CD4-positive, alpha-beta T cell (primary cell): ENCODE data around the gene ACER3. TPM values are rescaled to one million over a fixed set of nuclear protein-coding genes. Genes with fewer than 3 reads are reported as not detected.

Experiments
- ATAC-seq: fragments of 200-7000 bp; cut with Tn5 transposase; one replicate; pipeline ENCODE4 v1.10.0; 2022; ENCODE audit warnings: mild to moderate bottlenecking; ENCODE audit not compliant: poor library complexity
- CTCF ChIA-PET: fragments of 350-600 bp; sonication (Branson Sonifier 250); formaldehyde crosslinking; loops from one replicate; lab custom pipeline; 2021; ENCODE audit warnings: antibody characterized with exemption, inconsistent platforms; lab: Charles Lee
- POLR2A ChIA-PET: fragments of 350-600 bp; sonication (Branson Sonifier 250); formaldehyde crosslinking; loops from one replicate; lab custom pipeline; 2021; ENCODE audit warnings: antibody characterized with exemption, inconsistent platforms; lab: Charles Lee
- DNase-seq, 14 experiments: peaks; one replicate each; pipeline ENCODE4 v3.0.0-alpha.2; 2013 to 2020; ENCODE audit warnings: mixed read lengths in 2 of 14
- H3K27ac ChIP-seq, 2 donors: one replicate each; pipeline versions ENCODE4 v1.5.1 to v1.7.0; 2013; ENCODE audit warnings: low read length in 2 of 2, low read depth in 1 of 2, mild to moderate bottlenecking in 1 of 2
- H3K27me3 ChIP-seq, 2 experiments: 1 replicate in 1 of 2; 2 replicates in 1 of 2; pipeline versions ENCODE4 v1.6.1 to v1.7.0; 2013; ENCODE audit warnings: low read length in 2 of 2, control low read depth in 1 of 2, mild to moderate bottlenecking in 1 of 2, moderate library complexity in 1 of 2; ENCODE audit not compliant: insufficient read depth in 2 of 2, control insufficient read depth in 1 of 2
- H3K36me3 ChIP-seq: one replicate; pipeline ENCODE4 v1.6.1; 2013; ENCODE audit warnings: low read length, control low read depth; ENCODE audit not compliant: insufficient read depth
- H3K4me1 ChIP-seq: one replicate; pipeline ENCODE4 v1.6.1; 2013; ENCODE audit warnings: low read length, control low read depth; ENCODE audit not compliant: insufficient read depth
- H3K4me3 ChIP-seq: one replicate; pipeline ENCODE4 v1.5.1; 2013; ENCODE audit warnings: mild to moderate bottlenecking, low read length, moderate library complexity
- H3K9me3 ChIP-seq, 2 experiments: 1 replicate in 1 of 2; 2 replicates in 1 of 2; pipeline versions ENCODE4 v1.6.1 to v1.7.0; 2013; ENCODE audit warnings: low read length in 2 of 2, mild to moderate bottlenecking in 2 of 2, control low read depth in 1 of 2, moderate library complexity in 1 of 2; ENCODE audit not compliant: control insufficient read depth in 1 of 2, insufficient read depth in 1 of 2
- H3K27ac Mint-ChIP-seq: one replicate; pipeline ENCODE4 v1.8.0; 2020; ENCODE audit warnings: mixed read lengths
- H3K27me3 Mint-ChIP-seq: one replicate; pipeline ENCODE4 v1.8.0; 2021; ENCODE audit warnings: mixed read lengths
- H3K36me3 Mint-ChIP-seq: one replicate; pipeline ENCODE4 v1.8.0; 2021; ENCODE audit warnings: low read depth, mixed read lengths
- H3K4me1 Mint-ChIP-seq: one replicate; pipeline ENCODE4 v1.8.0; 2021; ENCODE audit warnings: low read depth, mixed read lengths
- H3K4me3 Mint-ChIP-seq: one replicate; pipeline ENCODE4 v1.8.0; 2020; ENCODE audit warnings: mild to moderate bottlenecking, mixed read lengths
- H3K9me3 Mint-ChIP-seq: one replicate; pipeline ENCODE4 v1.8.0; 2020; ENCODE audit warnings: mixed read lengths
- intact Hi-C, 2 experiments: fragments of 100-400 bp; cut with DNase I in 1 of 2; cut with micrococcal nuclease in 1 of 2; formaldehyde crosslinking; loops; one replicate each; pipeline versions ENCODE4 v1.15.1 to v1.9.0; 2023 to 2025; cut with DNase I, micrococcal nuclease
- total RNA-seq, 174 experiments: library from RNA in 2 of 174; stranded (reverse) in 2 of 174; gene quantifications; one replicate each; pipeline ENCODE4 v1.2.3 and lab custom pipeline; 2021 to 2026
- TF ChIP-seq, protein P1 (sequence below): fragments of 200-600 bp; IDR thresholded peaks from one replicate; pipeline ENCODE4 v1.8.0; 2022; ENCODE audit warnings: antibody characterized with exemption, mild to moderate bottlenecking

ACER3 gene
- total RNA-seq, 2 experiments from 2014 or later, result 6.4 to 7.0 TPM

DNA sequence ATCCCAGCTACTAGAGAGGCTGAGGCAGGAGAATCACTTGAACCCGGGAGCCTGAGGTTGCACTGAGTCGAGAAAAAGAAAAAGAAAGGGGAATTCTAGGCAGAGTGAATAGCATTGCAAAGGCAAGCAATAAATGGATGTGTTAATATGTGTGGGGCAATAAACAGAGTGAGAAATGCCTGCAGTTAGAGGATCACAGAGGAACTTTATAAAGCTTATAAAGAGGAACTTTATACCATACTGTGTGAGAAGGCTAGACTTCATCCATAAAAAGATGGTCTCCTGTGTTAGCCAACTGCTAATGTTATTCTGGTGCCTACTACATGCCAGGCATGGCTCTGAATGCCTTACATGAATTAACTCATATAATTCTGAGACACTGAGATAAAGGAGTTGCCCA is 174.3 kb downstream of the ACER3 start:
- Mint-ChIP-seq H3K36me3 (no peaks in the 10 kb centered on the region), H3K27me3 (peaks cover 57% of the 10 kb centered on the region), H3K27ac (no peak overlapping the region), H3K4me3 (no peak overlapping the region), H3K4me1 (peaks cover 6% of the 10 kb centered on the region), H3K9me3 (no peaks in the 10 kb centered on the region)
- POLR2A ChIA-PET, result no interaction called here
- intact Hi-C loops, result no loop called here
- Histone ChIP-seq H3K4me1 (peaks cover 9% of the 10 kb centered on the region), H3K9me3 (peaks cover 0 to under 1% of the 10 kb centered on the region in 2 experiments), H3K27me3 (peaks cover 19 to 35% of the 10 kb centered on the region in 2 experiments), H3K4me3 (no peak overlapping the region), H3K27ac (no peak overlapping the region), H3K36me3 (no peaks in the 10 kb centered on the region)
- TF ChIP-seq, protein P1, sequence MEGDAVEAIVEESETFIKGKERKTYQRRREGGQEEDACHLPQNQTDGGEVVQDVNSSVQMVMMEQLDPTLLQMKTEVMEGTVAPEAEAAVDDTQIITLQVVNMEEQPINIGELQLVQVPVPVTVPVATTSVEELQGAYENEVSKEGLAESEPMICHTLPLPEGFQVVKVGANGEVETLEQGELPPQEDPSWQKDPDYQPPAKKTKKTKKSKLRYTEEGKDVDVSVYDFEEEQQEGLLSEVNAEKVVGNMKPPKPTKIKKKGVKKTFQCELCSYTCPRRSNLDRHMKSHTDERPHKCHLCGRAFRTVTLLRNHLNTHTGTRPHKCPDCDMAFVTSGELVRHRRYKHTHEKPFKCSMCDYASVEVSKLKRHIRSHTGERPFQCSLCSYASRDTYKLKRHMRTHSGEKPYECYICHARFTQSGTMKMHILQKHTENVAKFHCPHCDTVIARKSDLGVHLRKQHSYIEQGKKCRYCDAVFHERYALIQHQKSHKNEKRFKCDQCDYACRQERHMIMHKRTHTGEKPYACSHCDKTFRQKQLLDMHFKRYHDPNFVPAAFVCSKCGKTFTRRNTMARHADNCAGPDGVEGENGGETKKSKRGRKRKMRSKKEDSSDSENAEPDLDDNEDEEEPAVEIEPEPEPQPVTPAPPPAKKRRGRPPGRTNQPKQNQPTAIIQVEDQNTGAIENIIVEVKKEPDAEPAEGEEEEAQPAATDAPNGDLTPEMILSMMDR, result no peak
- DNase-seq, result no peak
- no peak for ATAC-seq
- CTCF ChIA-PET, result no interaction called here

DNA sequence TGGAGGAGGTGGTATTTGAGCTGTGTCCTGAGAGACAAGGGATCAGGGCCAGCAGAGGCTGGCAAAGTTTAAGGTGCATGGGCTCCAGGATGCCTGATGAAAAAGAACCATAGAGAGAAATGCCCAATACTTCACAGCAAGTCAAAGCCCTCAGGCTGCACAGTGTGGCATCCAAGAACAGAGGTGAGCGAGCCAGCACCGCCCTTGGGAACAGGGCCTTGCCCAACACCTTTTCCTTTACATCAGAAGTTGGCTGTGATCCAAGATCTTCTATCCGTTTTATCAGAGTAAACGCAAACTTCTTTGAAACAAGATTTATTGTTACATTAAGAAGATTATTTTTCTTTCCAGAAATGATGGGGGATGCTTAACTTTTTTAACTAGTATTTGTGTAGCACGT is 174.9 kb downstream of the ACER3 start:
- H3K4me3 ChIP-seq, result no peak overlapping the region
- no peaks in the 10 kb centered on the region for H3K36me3 Mint-ChIP-seq
- no peak overlapping the region for H3K27ac Mint-ChIP-seq
- ATAC-seq (no peak), DNase-seq (no peak)
- ChIA-PET CTCF (no interaction called here), POLR2A (no interaction called here)
- H3K36me3 ChIP-seq, result no peaks in the 10 kb centered on the region
- peaks cover 0 to 6% of the 10 kb centered on the region in 2 experiments for H3K9me3 ChIP-seq
- H3K27me3 Mint-ChIP-seq, result peaks cover 53% of the 10 kb centered on the region
- TF ChIP-seq, protein P1, result no peak
- H3K27ac ChIP-seq, result no peak overlapping the region
- peaks cover 6% of the 10 kb centered on the region for H3K4me1 Mint-ChIP-seq
- H3K27me3 ChIP-seq, result peaks cover 21 to 35% of the 10 kb centered on the region in 2 experiments
- no peak overlapping the region for H3K4me3 Mint-ChIP-seq
- intact Hi-C loops, result no loop called here
- H3K4me1 ChIP-seq, result peaks cover 9% of the 10 kb centered on the region
- H3K9me3 Mint-ChIP-seq, result no peaks in the 10 kb centered on the region

DNA sequence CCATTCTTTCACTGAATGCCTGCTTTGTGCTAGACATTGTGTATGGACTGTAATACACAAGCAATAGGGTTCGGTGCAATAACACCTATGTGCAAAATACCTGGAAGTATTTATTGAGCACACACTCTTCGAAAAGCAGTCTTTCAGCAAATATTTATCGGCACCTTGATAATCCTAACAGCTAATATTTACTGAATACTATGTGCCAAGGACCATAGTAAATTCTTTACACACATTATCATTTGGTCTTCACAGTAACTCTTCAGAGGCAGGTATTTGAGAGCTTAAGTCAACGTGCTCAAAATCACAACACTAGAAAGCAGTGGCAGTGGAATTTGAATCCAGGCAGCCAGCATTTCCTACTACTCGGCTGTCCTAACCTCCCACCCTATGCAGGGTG is 175.7 kb downstream of the ACER3 start:
- no peaks in the 10 kb centered on the region for H3K36me3 Mint-ChIP-seq
- TF ChIP-seq, protein P1, result no peak
- no peaks in the 10 kb centered on the region for H3K9me3 Mint-ChIP-seq
- Histone ChIP-seq H3K27me3 (peaks cover 27 to 29% of the 10 kb centered on the region in 2 experiments), H3K36me3 (no peaks in the 10 kb centered on the region), H3K4me1 (peaks cover 9% of the 10 kb centered on the region), H3K4me3 (no peak overlapping the region), H3K27ac (no peak overlapping the region), H3K9me3 (peaks cover 0 to 7% of the 10 kb centered on the region in 2 experiments)
- ChIA-PET POLR2A (no interaction called here), CTCF (no interaction called here)
- H3K27me3 Mint-ChIP-seq, result peaks cover 50% of the 10 kb centered on the region
- H3K4me3 Mint-ChIP-seq, result no peak overlapping the region
- intact Hi-C loops, result no loop called here
- H3K4me1 Mint-ChIP-seq, result peaks cover 6% of the 10 kb centered on the region
- no peak overlapping the region for H3K27ac Mint-ChIP-seq
- no peak for ATAC-seq
- no peak for DNase-seq
